Activated CD4-positive, CD25-positive, alpha-beta regulatory T cell treated with anti-CD3 and anti-CD28 coated beads, Interleukin-2, amount 50 U/mL, for 16 hours (primary cell): Measurements from ENCODE around the gene GSTP1.
"Not testable (repeated sequence)": the region's sequence is repeated elsewhere in the genome, so short reads cannot be mapped to it uniquely, and the experiment has no call there.

Source experiments
- DNase-seq: peaks from one replicate; pipeline ENCODE4 v3.0.0-alpha.2; 2020; ENCODE audit warnings: low read depth, low spot score

Gene GSTP1

GRCh38 chr11:67583247-67584204, at the start of gene GSTP1:
TSS of gene GSTP1 (plus strand) at chr11:67583812. CDS start at chr11:67583844, 32 bp downstream.
- DNase-seq = peak; percentile 51

- DNase-seq = no peak
Observed at GRCh38 chr11:67534070-67534679, 49.4 kb upstream of the GSTP1 start.

GRCh38 chr11:67535561-67535960, 48.1 kb upstream of the GSTP1 start:
- no peak for DNase-seq

GRCh38 chr11:67538306-67538705, 45.3 kb upstream of the GSTP1 start:
- no peak for DNase-seq

- DNase-seq = no peak
Observed at GRCh38 chr11:67538823-67539505, 44.6 kb upstream of the GSTP1 start.

- DNase-seq = no peak
Observed at GRCh38 chr11:67539550-67539949, 44.1 kb upstream of the GSTP1 start.

GRCh38 chr11:67541198-67541597, 42.4 kb upstream of the GSTP1 start:
- no peak for DNase-seq

GRCh38 chr11:67542169-67542568, 41.4 kb upstream of the GSTP1 start:
- DNase-seq = no peak

GRCh38 chr11:67542971-67543370, 40.6 kb upstream of the GSTP1 start:
- DNase-seq = no peak

GRCh38 chr11:67543585-67543984, 40.0 kb upstream of the GSTP1 start:
- DNase-seq = no peak

- no peak for DNase-seq
Observed at GRCh38 chr11:67544616-67545242, 38.9 kb upstream of the GSTP1 start.

- no peak for DNase-seq
Observed at GRCh38 chr11:67545280-67545679, 38.3 kb upstream of the GSTP1 start.

- DNase-seq = not testable (repeated sequence)
Observed at GRCh38 chr11:67548112-67548511, 35.5 kb upstream of the GSTP1 start.

- DNase-seq = no peak
Observed at GRCh38 chr11:67548555-67549110, 35.0 kb upstream of the GSTP1 start.

- DNase-seq = no peak
Observed at GRCh38 chr11:67551127-67551526, 32.5 kb upstream of the GSTP1 start.

- not testable (repeated sequence) for DNase-seq
Observed at GRCh38 chr11:67551697-67552096, 31.9 kb upstream of the GSTP1 start.

GRCh38 chr11:67556244-67556643, 27.4 kb upstream of the GSTP1 start:
- no peak for DNase-seq

GRCh38 chr11:67558084-67558772, 25.4 kb upstream of the GSTP1 start:
- no peak for DNase-seq

GRCh38 chr11:67561971-67562619, 21.5 kb upstream of the GSTP1 start:
- DNase-seq = no peak

GRCh38 chr11:67562963-67563704, 20.5 kb upstream of the GSTP1 start:
- no peak for DNase-seq
